ENCODE results near the gene KIF14.

GRCh38 chr1:200628223-200628881 lies 7.8 kb upstream of the KIF14 start:
- TF ChIP-seq CTCF (IDR thresholded peaks at IDR 0.05) (no peak), POLR2A (IDR thresholded peaks at IDR 0.05) (no peak)

All from body of pancreas (tissue), 4 donors.